Stomach (tissue), 9 donors: ENCODE results near the gene TAOK1. TPM values are rescaled to one million over a fixed set of nuclear protein-coding genes. Genes with fewer than 3 reads are reported as not detected.

ENCODE experiments used
- DNase-seq, 2 donors: peaks; one replicate each; pipeline versions ENCODE4 v3.0.0 to v3.0.0-alpha.2; 2013 to 2019
- H3K27ac ChIP-seq, 5 donors: fragments of 200-600 bp in 4 of 5; sonication (generic) in 4 of 5; one replicate each; pipeline ENCODE4 v1.5.1; 2013 to 2019; ENCODE audit warnings: mild to moderate bottlenecking in 1 of 5, moderate library complexity in 1 of 5
- H3K27me3 ChIP-seq, 3 donors: fragments of 200-600 bp; sonication (generic); one replicate each; pipeline ENCODE4 v1.5.1; 2017 to 2019; ENCODE audit warnings: mixed run types in 1 of 3
- H3K36me3 ChIP-seq, 4 donors: fragments of 200-600 bp; sonication (generic); 1 replicate in 3 of 4; 2 replicates in 1 of 4; pipeline ENCODE4 v1.5.1; 2016 to 2019
- H3K4me1 ChIP-seq, 4 donors: fragments of 200-600 bp; sonication (generic); one replicate each; pipeline ENCODE4 v1.5.1; 2016 to 2019
- H3K4me3 ChIP-seq, 4 donors: fragments of 200-600 bp; sonication (generic) in 3 of 4; one replicate each; pipeline ENCODE4 v1.5.1; 2016 to 2019; ENCODE audit warnings: mild to moderate bottlenecking in 1 of 4
- H3K9me3 ChIP-seq, 4 donors: fragments of 200-600 bp; sonication (generic); one replicate each; pipeline ENCODE4 v1.5.1; 2016 to 2019
- CTCF ChIP-seq, 7 experiments: fragments of 450-650 bp in 4 of 7; fragments of 200-600 bp in 3 of 7; sonication (generic) in 3 of 7; IDR thresholded peaks; one replicate each; pipeline ENCODE4 v1.5.1; 2016 to 2019; ENCODE audit warnings: antibody characterized with exemption in 7 of 7, control low read depth in 2 of 7, mild to moderate bottlenecking in 1 of 7
- EP300 ChIP-seq: sonication (generic); formaldehyde crosslinking; IDR thresholded peaks from one replicate; pipeline ENCODE4 v1.6.1; 2017; ENCODE audit warnings: antibody characterized with exemption
- POLR2A ChIP-seq, 4 donors: fragments of 450-650 bp; IDR thresholded peaks; one replicate each; pipeline ENCODE4 v1.6.1; 2016; ENCODE audit warnings: antibody characterized with exemption in 4 of 4, control low read depth in 2 of 4, mild to moderate bottlenecking in 1 of 4, moderate library complexity in 1 of 4
- POLR2AphosphoS5 ChIP-seq, 3 donors: sonication (generic); formaldehyde crosslinking; IDR thresholded peaks; one replicate each; pipeline ENCODE4 v1.6.1; 2016; ENCODE audit warnings: antibody characterized with exemption in 3 of 3
- WGBS, 5 donors: extraction: QIAGEN DNeasy Blood & Tissue Kit in 3 of 5; methylation state at CpG; one replicate each; pipeline versions ENCODE4 v1.1.5 to v1.1.7; 2013 to 2018; 5-methylcytosine and 5-hydroxymethylcytosine counted together
- intact Hi-C: fragments of 100-400 bp; cut with DNase I; formaldehyde crosslinking; loops from one replicate; pipeline ENCODE4 v1.15.1; 2023; ENCODE audit warnings: low total_unique reads
- polyA plus RNA-seq, 3 donors: library from polyadenylated mRNA; stranded (reverse); fragments of 200-250 nt; gene quantifications; one replicate each; pipeline ENCODE4 v1.2.3, GENCODE V29; 2013
- total RNA-seq, 5 donors: library from RNA; depleted of rRNA; stranded (reverse); fragments of >200 nt; gene quantifications; one replicate each; pipeline versions ENCODE4 v1.1.0 to v1.2.3, GENCODE V29; 2014 to 2016
- donor health status: healthy with polysubstance abuse.
- donor health status: Bipolar disorder and iron deficiency.
- donor health status: healthy.

The TAOK1 gene
- total and polyA plus RNA-seq, 8 donors, result 4.4 to 230 (median 44.7) TPM

GRCh38 chr17:29442451-29442850 lies 52.3 kb downstream of the TAOK1 start:
- TF ChIP-seq POLR2AphosphoS5 (IDR thresholded peaks at IDR 0.05) (no peak), EP300 (no peak), CTCF (IDR thresholded peaks at IDR 0.05) (no peak)
- intact Hi-C loops, result no loop called here
- 96 to 100% (median 100%) methylated on average over 1 of the region's 1 CpG for WGBS, 5 donors

GRCh38 chr17:29443041-29443739 lies 53.0 kb downstream of the TAOK1 start:
- intact Hi-C loops, result no loop called here
- Histone ChIP-seq H3K36me3 (peaks cover 0 to 8% (median 4%) of the 10 kb centered on the region in 4 donors), H3K9me3 (no peaks in the 10 kb centered on the region), H3K4me3 (no peak overlapping the region), H3K27ac (no peak overlapping the region), H3K4me1 (peaks cover 0 to 61% (median 31%) of the 10 kb centered on the region in 4 donors), H3K27me3 (no peaks in the 10 kb centered on the region)
- TF ChIP-seq POLR2AphosphoS5 (IDR thresholded peaks at IDR 0.05), result no peak
- TF ChIP-seq EP300, result no peak
- TF ChIP-seq CTCF (IDR thresholded peaks at IDR 0.05), result no peak
- no peak for TF ChIP-seq POLR2A (IDR thresholded peaks at IDR 0.05)
- DNase-seq, result no peak

More at GRCh38 chr17:29442451-29442850, 52.3 kb downstream of the TAOK1 start:
- peaks cover 0 to 58% (median 28%) of the 10 kb centered on the region in 4 donors for H3K4me1 ChIP-seq
- no peaks in the 10 kb centered on the region for H3K27me3 ChIP-seq
- no peak overlapping the region for H3K4me3 ChIP-seq
- H3K9me3 ChIP-seq, result no peaks in the 10 kb centered on the region
- peaks cover 0 to 8% (median 4%) of the 10 kb centered on the region in 4 donors for H3K36me3 ChIP-seq
- no peak overlapping the region for H3K27ac ChIP-seq
- no peak for DNase-seq

GRCh38 chr17:29444589-29444988 lies 54.4 kb downstream of the TAOK1 start:
- TF ChIP-seq CTCF (IDR thresholded peaks at IDR 0.05) (no peak), EP300 (no peak), POLR2A (IDR thresholded peaks at IDR 0.05) (no peak), POLR2AphosphoS5 (IDR thresholded peaks at IDR 0.05) (no peak)
- no peaks in the 10 kb centered on the region for H3K9me3 ChIP-seq
- intact Hi-C loops, result no loop called here

GRCh38 chr17:29445844-29446243 lies 55.7 kb downstream of the TAOK1 start:
- H3K27ac ChIP-seq, result no peak overlapping the region
- TF ChIP-seq EP300 (no peak), POLR2AphosphoS5 (IDR thresholded peaks at IDR 0.05) (no peak), POLR2A (IDR thresholded peaks at IDR 0.05) (no peak), CTCF (IDR thresholded peaks at IDR 0.05) (no peak)
- no peak for DNase-seq
- peaks cover 0 to 73% (median 38%) of the 10 kb centered on the region in 4 donors for H3K4me1 ChIP-seq
- intact Hi-C loops, result no loop called here
- H3K27me3 ChIP-seq, result no peaks in the 10 kb centered on the region
- H3K9me3 ChIP-seq, result no peaks in the 10 kb centered on the region
- H3K4me3 ChIP-seq, result no peak overlapping the region
- peaks cover 0 to 8% (median 4%) of the 10 kb centered on the region in 4 donors for H3K36me3 ChIP-seq

More at GRCh38 chr17:29444589-29444988, 54.4 kb downstream of the TAOK1 start:
- Histone ChIP-seq H3K4me1 (peaks cover 0 to 71% (median 35%) of the 10 kb centered on the region in 4 donors), H3K4me3 (no peak overlapping the region), H3K27me3 (no peaks in the 10 kb centered on the region), H3K27ac (no peak overlapping the region), H3K36me3 (peaks cover 0 to 8% (median 4%) of the 10 kb centered on the region in 4 donors)
- no peak for DNase-seq
